Embryonic facial prominence (tissue), 1 donor: ENCODE measurements around the gene PCGF3.
"Not testable (repeated sequence)": the region's sequence is repeated elsewhere in the genome, so short reads cannot be mapped to it uniquely, and the experiment has no call there.

Experiments used
- DNase-seq: peaks from one replicate; pipeline ENCODE4 v3.0.0-alpha.2; 2016; ENCODE audit errors: extremely low spot score

PCGF3 gene

GRCh38 chr4:740656-741282, 35.1 kb downstream of the PCGF3 start:
- DNase-seq, result no peak

- no peak for DNase-seq
Observed at GRCh38 chr4:742096-742741, 36.6 kb downstream of the PCGF3 start.

- no peak for DNase-seq
Observed at GRCh38 chr4:742742-743311, 37.2 kb downstream of the PCGF3 start.

GRCh38 chr4:743463-744211, 38.0 kb downstream of the PCGF3 start:
- no peak for DNase-seq

GRCh38 chr4:744212-744841, 38.7 kb downstream of the PCGF3 start:
- no peak for DNase-seq

GRCh38 chr4:747546-748170, 42.0 kb downstream of the PCGF3 start:
- DNase-seq, result no peak

- no peak for DNase-seq
Observed at GRCh38 chr4:748461-748860, 42.8 kb downstream of the PCGF3 start.

- DNase-seq, result no peak
Observed at GRCh38 chr4:749698-750666, 44.4 kb downstream of the PCGF3 start.

- no peak for DNase-seq
Observed at GRCh38 chr4:751676-752075, 46.0 kb downstream of the PCGF3 start.

GRCh38 chr4:752196-752861, 46.7 kb downstream of the PCGF3 start:
- no peak for DNase-seq

- not testable (repeated sequence) for DNase-seq
Observed at GRCh38 chr4:753186-753585, 47.6 kb downstream of the PCGF3 start.

GRCh38 chr4:754221-755120, 48.8 kb downstream of the PCGF3 start:
- no peak for DNase-seq

- DNase-seq, result no peak
Observed at GRCh38 chr4:757111-757510, 51.5 kb downstream of the PCGF3 start.

GRCh38 chr4:759810-760209, 54.2 kb downstream of the PCGF3 start:
- DNase-seq, result not testable (repeated sequence)

GRCh38 chr4:760616-761015, 55.0 kb downstream of the PCGF3 start:
- DNase-seq, result no peak

GRCh38 chr4:761086-761485, 55.5 kb downstream of the PCGF3 start:
- no peak for DNase-seq

- DNase-seq, result no peak
Observed at GRCh38 chr4:761739-762138, 56.1 kb downstream of the PCGF3 start.

- no peak for DNase-seq
Observed at GRCh38 chr4:762211-763190, 56.9 kb downstream of the PCGF3 start.
